Activated T-cell treated with anti-CD3 and anti-CD28 coated beads, Interleukin-2, amount 50 U/mL, for 1 hour (primary cell): ENCODE data around the gene ATG9B.

Experiments used
- DNase-seq: peaks from one replicate; pipeline ENCODE4 v3.0.0-alpha.2; 2020

ATG9B gene

DNA sequence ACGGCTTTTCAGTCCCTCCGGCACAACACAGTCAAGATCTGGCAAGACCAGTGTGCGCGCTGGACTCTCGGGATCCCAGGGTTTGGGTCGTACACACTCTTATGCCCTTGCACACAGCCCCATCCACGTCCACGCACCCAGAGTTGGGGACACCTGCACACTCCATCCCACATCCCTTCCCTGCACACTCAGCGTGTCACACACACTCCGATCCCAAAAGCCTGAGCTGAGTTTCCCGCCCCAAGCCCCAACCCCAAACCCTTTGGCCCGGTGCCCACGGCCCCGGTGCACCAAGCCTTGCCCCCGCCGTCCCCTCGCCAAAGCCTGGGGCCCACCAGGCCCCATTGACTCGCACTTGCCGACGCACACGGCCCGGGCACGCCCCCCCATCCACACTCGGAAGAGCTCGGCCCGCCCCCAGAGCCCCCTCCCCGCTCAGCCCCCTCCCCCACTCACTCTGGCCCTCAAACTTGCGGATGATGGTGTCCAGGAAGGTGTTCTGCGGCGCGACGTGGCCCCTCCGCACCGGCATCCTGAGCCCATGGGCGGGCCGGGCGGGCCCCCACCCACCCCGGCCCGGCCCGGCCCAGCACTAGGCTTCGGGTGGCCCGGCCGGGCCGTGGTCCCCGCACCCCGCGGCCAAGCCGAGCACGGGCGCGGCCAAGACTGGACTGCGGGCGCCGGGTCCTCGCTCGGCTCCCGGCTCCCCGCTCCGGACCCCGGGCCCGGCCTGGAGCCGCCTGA lies 46.7 kb downstream of the ATG9B start:
- DNase-seq, result no peak

DNA sequence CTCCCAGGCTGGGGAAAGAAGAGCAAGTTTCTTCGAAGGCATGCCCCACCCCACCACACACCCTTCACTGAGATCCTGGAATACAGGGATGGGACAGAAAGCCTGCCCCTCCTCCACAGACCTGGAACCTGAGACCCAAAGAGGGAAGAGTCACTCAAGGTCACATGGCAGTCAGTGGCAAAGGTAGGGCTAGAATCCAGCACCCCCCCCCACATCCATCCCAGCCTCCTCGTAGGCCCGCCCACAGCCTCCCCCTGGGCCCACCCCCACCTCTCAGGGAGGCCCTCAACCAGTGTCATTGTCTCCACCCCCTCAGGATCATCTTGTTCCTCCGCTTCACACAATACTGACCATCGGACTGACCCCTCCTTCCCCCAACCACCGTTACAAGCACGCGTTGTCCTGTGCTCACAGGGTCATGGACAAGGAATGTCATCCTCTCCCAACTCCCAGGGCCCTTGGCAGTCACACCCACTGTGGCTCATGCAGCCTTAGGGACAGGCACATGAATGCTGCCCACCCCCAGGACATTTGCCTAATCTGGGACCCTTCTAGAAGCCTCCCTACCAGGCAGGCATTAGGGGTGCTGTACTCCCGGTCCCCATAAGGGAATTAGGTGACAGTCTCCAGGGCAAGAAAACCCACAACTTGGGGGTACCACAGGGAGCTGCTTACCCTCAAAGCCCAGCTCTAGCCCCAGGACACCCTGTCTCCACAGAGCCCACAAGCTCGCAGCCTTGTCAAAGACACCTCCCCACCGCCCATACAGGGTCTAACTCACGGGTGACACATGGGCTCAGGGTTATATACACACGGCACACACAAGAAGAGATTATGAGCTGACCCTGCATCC lies 47.5 kb downstream of the ATG9B start:
- DNase-seq, result no peak

DNA sequence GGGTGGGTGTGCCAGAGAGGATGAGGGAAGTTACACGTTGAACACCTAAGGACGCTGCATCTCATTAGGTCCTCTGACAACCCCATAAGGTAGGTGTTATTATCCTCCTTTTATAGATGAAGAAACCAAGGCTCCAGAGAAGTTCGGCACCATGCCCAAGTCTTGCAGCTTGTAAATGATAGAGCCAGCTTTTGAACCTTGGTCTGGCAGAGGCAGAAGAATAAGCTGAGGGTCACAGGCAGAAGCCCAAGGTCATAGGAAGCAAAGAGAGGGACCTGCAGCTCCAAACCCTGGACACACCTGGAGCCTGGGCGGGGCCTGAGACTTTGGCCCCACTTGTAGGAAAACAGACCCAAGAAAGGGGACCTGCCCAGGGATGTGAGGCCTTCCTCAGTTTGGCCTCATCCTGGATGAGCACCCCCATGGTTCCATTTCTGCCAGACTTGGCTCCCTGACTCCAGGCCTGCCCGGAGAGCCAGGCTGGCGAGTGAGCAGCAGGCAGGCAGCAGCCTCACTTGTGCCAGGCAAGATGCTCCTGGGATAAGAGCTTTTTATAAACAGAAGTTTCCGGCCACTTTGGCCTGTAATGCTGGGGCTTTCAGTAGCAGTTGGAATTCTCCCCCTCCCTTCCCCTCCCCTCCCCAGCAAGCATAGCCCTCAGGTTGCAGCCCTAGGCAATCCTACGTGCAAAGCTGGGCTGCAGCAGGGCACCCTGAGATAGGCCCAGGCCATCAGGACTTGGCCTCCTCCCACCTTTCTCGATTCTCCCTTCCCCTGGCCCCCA lies 48.6 kb downstream of the ATG9B start:
- DNase-seq, result no peak

DNA sequence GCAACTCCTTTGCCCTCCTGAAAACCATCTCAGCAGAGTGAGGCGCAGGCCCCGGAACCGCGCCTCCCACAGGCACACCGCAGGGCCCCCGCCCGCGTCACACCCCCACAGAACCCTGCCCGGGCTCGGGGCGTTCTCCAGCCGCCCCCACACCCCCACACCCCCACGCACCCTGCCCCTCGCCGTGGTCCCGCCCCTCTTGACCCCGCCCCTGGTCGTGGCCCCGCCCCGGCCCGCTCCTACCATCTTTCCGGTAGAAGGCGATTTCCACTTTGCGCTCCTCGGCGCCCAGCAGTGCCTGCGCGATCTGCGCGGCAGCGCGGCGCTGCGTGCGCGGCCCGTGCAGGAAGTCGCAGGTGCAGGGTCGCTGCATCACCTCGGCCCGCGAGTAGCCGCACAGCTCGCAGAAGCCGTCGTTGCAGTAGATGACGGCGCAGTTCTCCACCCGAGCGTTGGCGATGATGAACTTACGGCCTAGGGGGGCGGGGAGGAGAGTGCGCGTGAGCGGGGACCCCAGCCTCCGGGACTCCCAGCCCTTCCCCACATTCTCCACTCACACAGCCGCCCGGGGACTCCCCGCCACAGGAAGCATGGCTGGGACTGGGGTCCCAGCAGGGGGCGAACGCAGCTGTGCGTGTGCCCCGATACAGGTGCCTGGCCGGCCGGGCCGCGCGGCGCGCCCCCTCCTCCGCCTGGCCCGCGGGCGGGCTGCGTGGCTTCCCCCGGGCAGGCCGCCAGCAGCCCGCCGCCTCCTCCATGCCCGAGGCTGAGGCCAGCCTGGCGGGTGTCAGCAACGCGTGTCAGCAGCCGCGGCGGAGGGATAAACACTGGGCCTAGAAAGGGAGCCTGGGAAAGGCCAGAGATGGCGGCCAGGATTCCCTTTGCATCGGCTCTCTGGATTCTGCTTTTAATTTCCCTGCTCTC lies 49.6 kb downstream of the ATG9B start:
- peak; percentile 87 for DNase-seq

DNA sequence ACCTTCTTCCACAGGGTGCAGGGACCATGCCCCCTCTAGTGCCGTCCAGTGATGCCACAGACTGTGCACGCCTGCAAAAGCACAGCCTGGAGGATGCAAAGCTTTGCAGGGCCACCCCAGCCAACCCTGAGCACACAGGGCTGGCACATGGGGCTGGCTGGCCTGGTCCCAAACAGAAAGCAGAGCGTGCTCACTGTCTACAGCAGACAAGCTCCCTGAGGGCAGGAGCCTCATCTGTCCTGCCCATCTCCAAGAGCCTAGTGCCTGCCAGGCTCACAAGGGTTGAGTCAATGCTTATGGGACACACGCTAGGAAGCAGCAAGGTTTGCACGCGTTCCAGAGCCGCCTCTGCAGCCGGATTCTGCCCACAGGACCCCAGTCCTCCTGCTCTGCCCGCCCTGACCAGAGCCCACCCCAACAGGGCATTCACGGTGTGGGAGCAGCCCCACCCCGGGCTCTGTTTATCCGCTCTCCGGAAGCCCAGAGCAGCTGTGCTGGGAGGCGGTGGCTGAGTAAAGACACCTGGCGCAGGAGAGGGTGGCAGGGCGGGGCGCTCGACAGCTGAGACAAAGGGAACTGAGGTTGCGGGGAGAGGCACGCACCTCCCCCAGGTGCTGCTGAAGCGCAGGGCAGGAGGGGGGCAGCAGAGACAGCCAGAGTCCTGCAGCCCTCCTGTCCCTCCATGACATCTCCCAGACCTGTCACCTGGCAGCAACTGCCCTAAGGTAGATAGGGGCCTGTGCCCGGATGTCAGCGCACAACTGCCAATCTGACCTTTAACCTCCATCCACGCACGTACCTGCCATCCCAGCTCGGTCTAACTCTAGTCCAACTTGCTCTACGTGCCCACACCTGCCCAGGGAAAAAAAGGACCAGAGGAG lies 50.5 kb downstream of the ATG9B start:
- DNase-seq, result peak; percentile 56

DNA sequence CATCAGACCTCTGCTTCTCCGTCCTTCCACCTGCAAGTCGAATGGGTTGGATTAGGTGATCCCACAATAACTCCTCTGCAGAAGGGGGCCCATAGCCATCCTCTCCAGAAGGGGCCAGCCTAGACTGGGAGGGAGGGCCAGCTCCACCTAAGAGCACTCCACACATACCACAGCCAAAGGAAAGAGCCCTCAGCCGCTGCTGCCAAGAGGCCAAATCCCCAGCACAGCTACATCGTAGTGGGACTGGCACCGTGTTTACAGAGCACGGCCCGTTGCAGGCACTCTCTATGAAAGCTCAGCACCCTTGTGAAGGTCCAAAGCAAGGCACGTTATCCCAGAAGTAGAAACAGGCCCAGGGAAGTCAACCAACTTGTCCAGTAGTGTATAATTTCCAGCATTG lies 51.6 kb downstream of the ATG9B start:
- no peak for DNase-seq

DNA sequence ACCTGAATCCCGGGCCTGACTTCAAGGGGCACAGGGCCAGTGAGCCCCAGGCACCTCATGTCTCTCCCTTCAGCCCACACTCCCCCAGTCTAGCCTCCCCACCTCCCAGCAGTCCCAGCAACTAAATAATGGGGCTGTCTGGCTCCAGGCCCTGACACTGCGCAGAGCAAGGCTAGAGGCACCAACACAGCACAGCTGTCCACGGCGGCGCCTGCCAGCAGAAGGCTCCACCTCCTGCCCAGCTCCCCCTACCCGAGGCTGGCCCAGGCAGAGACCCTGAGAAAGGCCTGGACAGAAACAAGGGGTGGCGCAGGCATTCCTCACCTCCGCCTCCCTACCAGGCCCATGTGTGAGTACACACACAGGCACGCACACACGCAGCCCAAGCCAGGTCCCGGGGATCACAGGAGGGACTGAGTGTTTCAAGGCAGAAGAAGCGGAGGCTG lies 52.2 kb downstream of the ATG9B start:
- no peak for DNase-seq

DNA sequence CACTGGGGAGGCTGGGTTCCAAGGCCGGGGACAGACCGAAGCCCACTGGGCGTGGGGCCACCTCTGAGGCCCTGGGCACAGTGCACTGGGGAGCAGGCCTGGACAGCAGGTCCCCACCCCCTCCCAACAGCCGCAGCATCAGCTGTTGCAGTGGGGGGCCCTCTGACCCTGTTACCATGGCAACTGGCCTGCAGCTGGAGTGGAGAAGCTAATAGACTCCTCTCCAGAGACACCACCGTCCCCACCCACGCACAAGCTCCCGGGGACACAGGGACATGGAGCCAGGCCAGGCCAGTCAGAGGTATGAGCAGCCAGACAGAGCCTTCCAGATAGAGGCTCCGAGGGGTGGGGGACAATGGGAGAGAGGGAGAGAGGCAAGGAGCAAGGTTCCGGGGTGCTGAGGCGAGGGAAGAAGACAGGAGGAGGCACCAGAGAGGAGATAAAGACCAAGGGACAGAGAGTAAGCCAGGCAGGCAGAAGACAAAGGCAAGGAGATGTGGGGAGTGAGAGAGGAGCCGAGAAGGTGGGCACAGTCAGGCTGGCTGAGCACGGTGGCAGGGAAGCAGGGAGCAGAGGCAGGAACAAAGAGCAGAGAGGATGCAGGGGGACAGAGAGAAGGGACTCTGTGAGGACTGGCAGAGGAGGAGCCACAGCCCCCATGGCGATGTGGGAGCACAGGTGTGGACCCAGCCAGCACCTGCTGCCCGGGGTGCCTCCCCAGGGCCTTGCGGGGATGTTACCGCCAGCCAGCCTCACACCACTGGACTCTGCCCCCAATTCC lies 52.9 kb downstream of the ATG9B start:
- no peak for DNase-seq

DNA sequence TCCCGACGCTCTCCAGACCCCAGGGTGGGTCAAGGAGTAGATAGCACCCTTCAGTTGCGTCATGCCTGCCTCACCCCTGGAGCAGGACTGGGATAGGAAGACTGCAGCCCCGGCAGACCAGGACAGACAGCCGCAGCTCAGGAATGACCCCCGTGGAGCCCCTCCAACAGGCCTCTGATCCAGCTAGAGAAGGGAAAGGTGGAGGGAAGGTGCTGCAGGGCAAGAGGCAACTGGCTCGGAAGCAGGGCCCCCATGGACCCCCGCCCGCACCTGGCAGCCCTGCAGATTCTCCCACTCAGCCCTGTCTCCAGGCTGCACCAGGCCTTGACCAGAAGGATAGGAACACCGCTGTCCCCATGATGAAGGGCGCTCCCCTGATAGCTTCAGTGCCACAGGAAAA lies 53.9 kb downstream of the ATG9B start:
- no peak for DNase-seq

DNA sequence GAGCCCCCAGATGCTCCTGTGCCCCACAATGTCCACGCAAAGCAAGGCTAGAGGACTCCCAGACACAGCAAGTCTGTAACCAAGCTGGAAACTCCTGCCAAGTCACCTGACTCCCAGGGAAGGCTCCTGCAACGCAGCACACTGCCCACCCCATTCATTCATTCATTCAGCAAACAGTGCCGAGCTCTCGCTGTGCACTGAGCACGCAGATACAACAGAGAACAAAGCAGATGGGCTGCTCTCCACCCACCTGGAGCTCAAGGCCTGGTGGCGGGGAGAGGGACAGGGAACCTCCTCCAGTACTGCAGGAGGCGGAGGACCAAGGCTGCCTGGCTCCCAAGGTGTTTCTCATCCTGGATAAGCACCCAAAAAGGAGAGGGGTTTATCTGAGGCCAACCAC lies 54.8 kb downstream of the ATG9B start:
- no peak for DNase-seq

DNA sequence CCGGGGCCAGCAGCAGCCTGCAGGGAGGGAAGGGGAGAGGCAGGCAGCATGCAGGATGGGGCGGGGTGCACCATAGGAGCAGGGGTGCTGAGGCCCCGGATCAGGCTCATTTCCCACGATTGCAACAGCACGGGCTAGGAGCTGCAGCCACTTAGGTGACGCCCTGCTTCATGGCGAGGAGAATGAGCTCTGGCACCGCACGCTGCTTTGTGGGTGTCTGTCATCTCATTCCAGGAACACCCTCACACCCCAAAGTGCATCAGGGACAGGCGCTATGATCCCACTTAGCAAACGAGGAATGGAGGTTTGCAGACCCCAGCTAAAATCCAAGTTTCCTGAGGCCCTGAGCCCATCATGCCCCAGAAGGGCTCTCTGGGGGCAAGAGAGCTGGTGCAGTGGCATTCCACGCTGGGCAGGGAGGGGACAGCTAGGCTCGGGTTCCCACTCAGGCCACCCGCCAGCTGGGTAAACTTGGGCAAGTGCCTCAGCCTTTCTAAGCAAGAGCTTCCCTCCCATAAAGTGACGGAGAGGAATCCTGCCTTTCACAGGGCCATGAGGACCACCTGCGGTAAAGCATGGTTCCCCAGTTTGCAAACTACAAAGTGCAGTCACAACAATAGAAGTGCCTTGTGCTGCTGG lies 55.4 kb downstream of the ATG9B start:
- DNase-seq, result no peak

DNA sequence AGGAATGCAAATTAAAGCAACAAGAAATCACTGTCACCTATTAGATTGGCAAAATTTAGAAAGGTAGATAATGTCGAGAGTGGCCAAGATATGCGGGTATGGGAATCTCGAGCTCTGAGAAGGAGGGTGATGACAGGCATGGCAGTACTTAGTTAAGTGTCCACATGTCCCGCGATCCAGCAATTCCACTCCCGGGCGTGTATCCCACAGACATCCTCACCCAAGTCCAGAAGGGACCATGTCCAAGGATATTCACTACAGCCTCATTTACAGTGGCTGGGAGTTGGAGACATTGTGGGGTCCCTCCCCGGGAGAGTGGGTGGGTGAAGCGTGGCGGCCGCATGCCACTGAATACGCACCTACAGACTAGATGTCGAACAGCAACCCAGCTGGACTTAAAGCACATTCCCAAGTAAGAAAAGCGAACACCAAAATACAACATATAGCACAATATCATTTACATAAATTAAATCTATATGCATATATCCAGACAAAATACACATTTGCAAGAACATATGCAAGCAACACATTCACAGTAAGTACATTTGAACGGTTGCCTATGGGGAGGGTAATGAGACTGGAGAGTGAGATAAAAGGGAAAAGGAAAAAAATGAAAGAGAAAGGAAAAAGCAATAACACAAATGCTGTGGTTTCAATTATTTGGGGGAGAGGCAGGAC lies 56.1 kb downstream of the ATG9B start:
- no peak for DNase-seq

DNA sequence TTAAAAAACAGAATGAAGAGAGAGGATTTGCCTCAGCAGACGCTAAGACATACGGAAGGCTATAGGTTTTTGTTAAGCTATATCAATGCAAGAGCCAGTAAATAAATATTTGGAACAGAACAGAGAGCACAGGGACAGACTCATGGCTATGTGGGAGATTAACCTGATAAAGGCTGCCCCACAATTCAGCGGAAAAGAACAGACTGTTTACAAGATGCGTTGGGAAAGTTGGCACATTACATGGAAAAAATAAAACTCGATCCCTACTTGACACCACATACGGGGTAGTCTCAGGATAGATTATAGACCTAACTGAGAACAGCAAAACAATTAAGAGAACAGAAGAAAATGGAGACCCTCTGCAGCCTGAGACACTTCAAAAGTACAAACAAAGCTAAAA lies 56.9 kb downstream of the ATG9B start:
- DNase-seq, result no peak

DNA sequence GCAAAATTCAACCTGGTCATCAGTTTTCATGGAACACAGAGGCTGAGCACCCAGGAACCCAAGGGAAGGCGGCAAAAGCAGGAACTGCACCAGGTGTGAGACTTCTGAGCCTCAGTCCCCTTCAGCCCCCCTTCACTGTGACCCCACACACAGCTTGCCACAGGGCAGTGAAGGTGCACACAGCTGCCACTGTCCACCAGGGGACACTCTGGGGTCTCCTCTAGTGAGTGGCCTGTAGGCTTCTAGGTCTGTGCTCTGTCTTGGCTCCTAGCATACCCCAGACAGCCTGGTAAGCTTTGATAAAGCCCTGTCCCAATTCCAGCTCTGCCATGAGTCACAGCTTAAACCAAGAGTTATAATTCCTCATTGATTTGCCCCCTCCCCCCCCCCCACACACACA lies 58.3 kb downstream of the ATG9B start:
- DNase-seq, result no peak

DNA sequence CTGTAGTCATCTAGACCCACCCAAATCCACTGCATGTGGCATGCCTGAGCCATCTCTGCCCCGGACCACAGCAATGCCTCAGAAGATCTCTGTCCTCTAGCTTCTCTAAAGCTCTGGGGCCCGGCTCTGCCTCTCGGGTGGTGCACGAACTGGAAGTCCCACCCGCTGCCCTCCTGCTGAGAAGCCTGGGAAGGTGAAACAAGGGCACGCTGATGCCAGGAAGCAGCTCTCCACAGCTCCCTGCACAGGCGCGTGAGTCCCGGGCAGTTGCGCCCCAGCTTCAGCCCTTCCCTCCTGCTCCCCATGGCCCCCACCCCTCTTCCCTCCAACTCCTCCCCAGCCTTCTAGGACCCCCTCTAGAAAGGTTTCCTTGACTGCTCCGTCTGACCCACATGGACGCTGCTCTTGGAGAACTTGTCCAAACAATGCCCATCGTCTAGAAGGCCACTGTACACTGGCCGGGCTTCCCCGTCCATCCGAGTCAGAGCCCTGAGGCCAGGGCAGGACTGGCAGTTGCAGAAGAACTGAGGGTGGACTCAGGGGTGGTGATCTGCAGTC lies 58.9 kb downstream of the ATG9B start:
- no peak for DNase-seq
